Natural killer cell treated with Interleukin-12 subunit alpha and Interleukin-12 subunit beta and Interleukin-15 and Interleukin-18, amount 100 ng/mL, for 72 hours (primary cell): ENCODE data around the gene SORCS2. TPM values are rescaled to one million over a fixed set of nuclear protein-coding genes. Genes with fewer than 3 reads are reported as not detected.
"Not testable (repeated sequence)": the region's sequence is repeated elsewhere in the genome, so short reads cannot be mapped to it uniquely, and the experiment has no call there.

Experiments used
- ATAC-seq, 2 donors: fragments of 150-1000 bp; cut with Tn5 transposase in 1 of 2; sonication (Bioruptor Pico), chemical (Tn5 transposase) in 1 of 2; 2 replicates each; pipeline ENCODE4 v1.10.0; 2021
- DNase-seq: peaks from one replicate; pipeline ENCODE4 v3.0.0; 2022; ENCODE audit warnings: low spot score
- H3K27ac Mint-ChIP-seq, 2 donors: 1 replicate in 1 of 2; 2 replicates in 1 of 2; pipeline ENCODE4 v1.8.0; 2022; ENCODE audit warnings: mixed read lengths in 2 of 2, mild to moderate bottlenecking in 1 of 2, moderate library complexity in 1 of 2
- H3K27me3 Mint-ChIP-seq, 2 donors: 1 replicate in 1 of 2; 2 replicates in 1 of 2; pipeline ENCODE4 v1.8.0; 2022; ENCODE audit warnings: mixed read lengths in 2 of 2
- H3K36me3 Mint-ChIP-seq: one replicate; pipeline ENCODE4 v1.8.0; 2022; ENCODE audit warnings: mixed read lengths
- H3K4me1 Mint-ChIP-seq, 2 donors: 1 replicate in 1 of 2; 2 replicates in 1 of 2; pipeline ENCODE4 v1.8.0; 2022; ENCODE audit warnings: low read depth in 2 of 2, mixed read lengths in 2 of 2, mild to moderate bottlenecking in 1 of 2
- H3K4me3 Mint-ChIP-seq: one replicate; pipeline ENCODE4 v1.8.0; 2022; ENCODE audit warnings: mixed read lengths
- H3K9me3 Mint-ChIP-seq: 2 replicates; pipeline ENCODE4 v1.8.0; 2022; ENCODE audit warnings: mixed read lengths
- total RNA-seq, 2 donors: library from RNA; stranded (reverse); gene quantifications; one replicate each; pipeline ENCODE4 v1.2.3, GENCODE V29; 2022

SORCS2 gene
- total RNA-seq, 2 donors from 2014 or later, result 0.17 to 0.21 TPM

DNA sequence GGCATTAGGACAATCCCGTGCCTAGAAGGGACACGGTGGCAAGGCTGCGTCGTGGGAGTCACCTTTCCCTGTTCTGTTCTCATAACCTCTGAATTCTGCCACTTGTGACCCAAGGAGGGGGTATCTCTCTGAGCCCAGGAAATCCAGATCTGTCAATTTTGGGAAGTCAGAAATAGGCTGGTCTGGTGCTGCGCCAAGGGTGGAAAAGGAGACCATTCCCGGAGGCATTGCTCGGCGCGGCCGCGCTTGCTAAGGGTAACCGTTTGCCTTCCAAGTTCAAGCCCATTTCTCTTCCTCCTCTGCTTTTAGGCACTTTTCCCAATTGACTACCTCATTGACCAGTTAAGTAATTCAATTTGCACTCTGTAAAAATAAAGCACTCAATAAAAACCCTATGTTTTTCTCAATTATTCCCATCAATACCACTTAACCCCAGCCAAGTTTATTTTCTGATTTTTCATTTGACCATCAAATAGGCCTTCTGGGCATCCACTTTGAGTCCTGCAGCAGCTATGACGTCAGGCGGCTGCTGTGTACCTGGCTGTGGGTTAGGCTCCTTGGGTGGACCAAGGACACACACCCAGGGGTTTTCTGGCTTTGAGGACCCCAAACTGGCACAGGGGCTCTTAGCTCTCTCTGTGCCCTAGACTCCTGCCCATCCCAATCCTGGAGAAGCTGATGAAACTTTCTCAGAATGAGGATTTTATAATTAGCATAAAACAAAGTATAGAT is 12.5 kb downstream of the SORCS2 start:
- no peaks in the 10 kb centered on the region for H3K9me3 Mint-ChIP-seq
- H3K4me1 Mint-ChIP-seq, result no peaks in the 10 kb centered on the region
- ATAC-seq (no peak), DNase-seq (no peak)
- no peaks in the 10 kb centered on the region for H3K36me3 Mint-ChIP-seq
- peaks cover 10 to 23% of the 10 kb centered on the region in 2 donors for H3K27me3 Mint-ChIP-seq
- no peak overlapping the region for H3K27ac Mint-ChIP-seq
- H3K4me3 Mint-ChIP-seq, result no peak overlapping the region

DNA sequence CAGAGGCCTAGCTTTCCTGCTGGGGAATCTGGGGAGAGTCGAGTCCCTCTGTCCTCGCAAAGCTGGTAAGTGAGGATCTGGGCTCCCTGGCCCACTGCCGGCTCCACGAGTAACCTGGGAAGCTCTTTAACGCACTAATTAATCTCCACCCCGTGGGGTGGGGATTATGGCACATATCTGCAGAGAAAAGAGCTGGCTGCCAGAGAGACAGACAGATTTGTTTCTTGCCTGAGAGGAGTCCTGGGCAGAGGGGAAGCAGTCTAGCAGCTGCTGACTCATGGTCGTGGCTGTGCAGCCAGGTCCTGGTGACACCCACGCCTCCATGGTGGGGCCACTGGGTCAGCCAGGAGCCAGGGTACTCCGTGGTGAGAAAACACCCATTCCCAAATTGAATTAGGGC is 14.0 kb downstream of the SORCS2 start:
- no peak for ATAC-seq
- DNase-seq, result no peak
- no peak overlapping the region for H3K27ac Mint-ChIP-seq
- H3K36me3 Mint-ChIP-seq, result no peaks in the 10 kb centered on the region
- H3K27me3 Mint-ChIP-seq, result peaks cover 1 to 19% of the 10 kb centered on the region in 2 donors
- no peaks in the 10 kb centered on the region for H3K4me1 Mint-ChIP-seq
- H3K9me3 Mint-ChIP-seq, result no peaks in the 10 kb centered on the region
- H3K4me3 Mint-ChIP-seq, result no peak overlapping the region

DNA sequence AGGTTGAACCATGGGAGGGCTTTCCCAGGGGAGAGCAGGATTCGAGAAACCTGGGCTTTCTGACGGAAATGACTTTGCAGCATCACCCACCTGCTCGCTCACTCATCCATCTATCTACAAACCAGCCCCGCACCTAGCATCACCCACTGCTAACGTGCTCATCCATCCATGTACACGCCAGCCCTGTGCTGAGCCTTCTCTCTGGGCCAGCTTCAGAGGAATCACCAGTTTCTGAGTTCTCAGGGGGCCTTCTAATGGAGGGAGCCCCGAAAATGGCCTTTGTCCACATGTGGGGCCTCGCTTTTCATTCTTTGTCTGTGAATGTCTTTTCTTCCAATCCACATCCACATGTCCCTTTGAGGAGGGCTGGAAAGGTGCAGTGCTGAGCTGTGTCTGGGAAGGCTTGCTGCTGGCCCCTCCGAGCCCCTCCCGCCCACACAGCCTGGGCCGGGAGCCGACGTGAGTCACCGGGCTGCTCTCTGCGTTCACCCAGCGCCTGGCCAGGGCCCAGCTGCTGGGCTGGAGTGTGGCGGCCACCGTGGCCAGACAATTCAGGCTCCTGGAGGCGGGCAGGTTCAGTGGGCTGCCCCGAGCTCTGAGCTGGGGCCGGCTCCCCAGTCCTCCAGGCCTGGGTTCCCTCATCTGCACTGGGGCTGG is 14.7 kb downstream of the SORCS2 start:
- Mint-ChIP-seq H3K9me3 (no peaks in the 10 kb centered on the region), H3K4me1 (no peaks in the 10 kb centered on the region), H3K4me3 (no peak overlapping the region), H3K27me3 (peaks cover 0 to 15% of the 10 kb centered on the region in 2 donors), H3K27ac (no peak overlapping the region), H3K36me3 (no peaks in the 10 kb centered on the region)
- no peak for ATAC-seq
- DNase-seq, result no peak

DNA sequence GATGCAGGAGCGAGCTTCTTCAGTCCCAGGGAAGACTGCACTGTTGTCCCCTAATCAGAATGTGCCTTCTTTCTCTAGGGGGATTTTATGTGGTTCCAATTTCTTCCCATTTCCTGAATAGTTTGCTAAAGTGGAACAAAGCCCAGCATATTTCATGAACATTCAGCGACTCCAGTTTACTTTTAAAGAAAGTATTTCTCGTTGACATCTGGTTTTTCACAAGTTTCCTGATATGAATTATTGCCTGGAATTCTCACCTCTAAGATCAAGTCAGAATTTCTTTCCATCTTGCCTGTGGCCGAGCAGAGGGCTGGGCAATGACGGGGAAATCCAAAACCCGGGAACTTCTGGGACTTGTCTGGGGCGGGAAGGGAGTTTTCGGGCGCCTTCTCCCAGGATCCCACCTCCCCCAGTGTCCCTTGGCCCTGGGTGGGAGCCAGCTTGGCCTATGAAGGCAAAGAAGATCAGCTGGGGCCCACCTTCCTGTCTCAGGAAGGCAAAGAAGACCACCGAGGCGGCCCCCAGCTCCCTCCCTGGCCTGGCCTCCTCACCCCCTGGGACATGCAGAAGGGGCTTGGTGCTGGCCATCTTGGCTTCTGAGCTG is 15.4 kb downstream of the SORCS2 start:
- Mint-ChIP-seq H3K4me3 (no peak overlapping the region), H3K4me1 (no peaks in the 10 kb centered on the region), H3K27me3 (peaks cover 0 to 10% of the 10 kb centered on the region in 2 donors), H3K36me3 (no peaks in the 10 kb centered on the region), H3K9me3 (no peaks in the 10 kb centered on the region), H3K27ac (no peak overlapping the region)
- ATAC-seq (no peak), DNase-seq (no peak)

DNA sequence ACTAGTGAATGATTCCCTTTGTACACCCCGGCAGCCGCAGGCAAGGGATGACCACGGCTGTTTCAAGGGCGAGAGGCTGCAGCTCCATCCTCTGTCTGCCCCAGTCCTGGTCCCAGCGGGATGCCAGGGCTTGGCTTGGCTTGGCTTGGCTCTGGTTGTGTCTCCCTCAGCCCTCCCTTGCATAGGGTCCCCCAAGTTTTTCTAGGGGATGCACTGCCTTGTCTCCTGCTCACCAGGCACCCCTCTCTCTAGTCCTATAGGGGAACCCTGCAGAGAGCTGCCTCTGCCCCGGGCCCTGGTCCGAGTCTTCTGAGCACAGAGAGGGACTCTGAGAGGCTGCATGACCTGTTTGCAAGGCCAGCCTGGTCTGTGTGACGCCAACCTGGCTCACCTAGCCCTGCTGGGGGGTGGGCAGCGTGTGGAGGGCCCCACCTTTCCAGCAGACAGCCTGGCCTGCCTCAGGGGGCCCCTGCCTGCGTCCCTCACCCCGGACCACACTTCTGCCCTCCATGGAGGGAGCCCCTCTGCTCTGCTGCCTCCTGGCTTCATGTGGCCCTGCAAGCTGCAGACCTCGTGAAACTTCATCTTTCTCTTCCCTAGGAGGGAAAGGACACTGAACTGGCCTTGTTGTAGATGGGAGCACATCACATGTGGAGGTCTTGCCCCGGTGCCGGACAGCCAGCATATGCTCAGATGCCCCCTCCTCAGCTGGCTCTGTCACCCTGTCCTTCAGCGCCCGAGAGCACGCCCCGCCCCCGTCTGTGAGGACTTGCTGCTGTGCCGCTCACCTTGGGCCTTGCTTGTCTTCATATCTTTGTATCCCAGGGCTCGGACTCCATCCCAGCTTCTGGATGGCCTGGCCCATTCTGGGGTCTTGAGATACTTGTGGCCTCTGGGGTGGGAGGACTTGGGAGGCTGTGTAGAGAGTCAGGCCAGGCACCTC is 16.4 kb downstream of the SORCS2 start:
- Mint-ChIP-seq H3K27me3 (peaks cover 0 to 10% of the 10 kb centered on the region in 2 donors), H3K36me3 (no peaks in the 10 kb centered on the region)
- peak; percentile 6 to 16 for ATAC-seq

DNA sequence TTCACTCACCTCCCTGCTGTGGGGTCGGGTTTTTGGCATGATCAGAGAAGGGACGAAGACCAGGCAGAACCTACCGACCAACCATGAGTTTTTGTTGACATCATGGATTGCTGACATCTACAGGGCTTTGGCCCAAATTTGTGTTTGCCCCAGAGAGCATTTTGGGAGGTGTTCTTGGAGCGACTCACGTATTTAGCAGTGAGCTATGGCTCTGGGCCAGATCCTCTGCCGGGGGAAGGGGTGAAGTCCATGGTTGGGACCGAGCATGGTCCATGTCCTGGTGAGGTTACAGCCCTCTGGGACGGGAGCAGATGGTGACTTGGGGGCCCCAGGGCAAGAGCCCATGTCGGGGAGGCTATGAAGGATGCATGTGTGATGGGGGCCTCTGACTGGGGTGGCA is 17.4 kb downstream of the SORCS2 start:
- Mint-ChIP-seq H3K36me3 (no peaks in the 10 kb centered on the region), H3K4me3 (no peak overlapping the region), H3K27ac (no peak overlapping the region), H3K4me1 (no peaks in the 10 kb centered on the region), H3K9me3 (no peaks in the 10 kb centered on the region), H3K27me3 (peaks cover 0 to 8% of the 10 kb centered on the region in 2 donors)
- DNase-seq (no peak), ATAC-seq (no peak)

More for the DNA sequence above, 16.4 kb downstream of the SORCS2 start:
- no peak for DNase-seq
- no peaks in the 10 kb centered on the region for H3K4me1 Mint-ChIP-seq
- no peaks in the 10 kb centered on the region for H3K9me3 Mint-ChIP-seq
- no peak overlapping the region for H3K27ac Mint-ChIP-seq
- H3K4me3 Mint-ChIP-seq, result no peak overlapping the region

DNA sequence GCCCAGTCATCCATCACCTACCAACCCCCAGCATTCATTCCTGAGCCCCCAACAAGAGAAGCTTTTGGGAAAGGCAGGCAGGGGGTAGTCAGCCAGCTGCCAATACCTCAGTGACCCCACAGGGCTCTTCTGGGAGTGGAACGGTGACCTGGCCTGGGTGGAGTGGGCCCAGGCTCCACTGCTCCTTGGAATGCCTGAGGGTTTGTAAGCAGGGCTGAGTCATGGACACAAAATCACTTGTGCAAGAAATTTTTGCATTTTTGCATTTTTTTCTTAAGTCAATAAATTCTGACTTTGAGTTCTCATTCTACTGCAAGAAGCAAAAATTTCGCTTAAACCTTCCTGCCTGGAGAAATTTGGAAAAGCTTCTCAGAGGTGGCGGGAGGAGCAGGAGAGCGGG is 18.5 kb downstream of the SORCS2 start:
- H3K27ac Mint-ChIP-seq, result no peak overlapping the region
- DNase-seq (no peak), ATAC-seq (no peak)
- H3K4me1 Mint-ChIP-seq, result no peaks in the 10 kb centered on the region
- H3K36me3 Mint-ChIP-seq, result no peaks in the 10 kb centered on the region
- H3K9me3 Mint-ChIP-seq, result no peaks in the 10 kb centered on the region
- no peak overlapping the region for H3K4me3 Mint-ChIP-seq
- no peaks in the 10 kb centered on the region for H3K27me3 Mint-ChIP-seq

DNA sequence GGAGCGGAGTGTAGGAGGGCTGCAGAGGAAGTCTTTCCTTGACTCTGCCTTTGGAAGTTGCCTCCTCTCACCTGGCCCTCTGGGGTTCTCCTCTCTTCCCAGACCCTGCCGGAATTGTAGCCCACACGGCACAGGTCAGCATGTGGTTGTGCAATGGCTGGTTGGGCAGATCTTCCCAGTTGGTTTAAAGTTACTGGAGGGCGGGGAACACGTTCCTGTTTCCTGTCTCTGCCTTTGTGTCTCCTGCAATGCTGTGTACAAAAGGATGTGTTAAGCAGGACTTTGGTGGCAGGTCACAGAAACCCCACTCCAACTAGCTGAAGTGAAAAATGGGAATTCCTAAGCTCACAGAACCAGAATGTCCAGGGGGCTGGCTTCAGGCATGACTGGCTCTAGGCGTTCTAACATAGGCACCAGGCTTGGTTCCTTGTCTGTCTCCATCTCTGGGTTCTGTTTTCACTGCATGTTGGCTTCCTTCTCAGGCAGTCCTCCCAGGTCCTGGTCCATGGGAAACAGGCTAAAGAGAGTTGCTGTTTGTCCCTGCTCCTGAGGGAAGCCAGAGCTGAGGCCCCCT is 19.9 kb downstream of the SORCS2 start:
- no peaks in the 10 kb centered on the region for H3K36me3 Mint-ChIP-seq
- H3K27ac Mint-ChIP-seq, result no peak overlapping the region
- H3K4me3 Mint-ChIP-seq, result no peak overlapping the region
- H3K9me3 Mint-ChIP-seq, result no peaks in the 10 kb centered on the region
- no peak for ATAC-seq
- no peaks in the 10 kb centered on the region for H3K27me3 Mint-ChIP-seq
- no peak for DNase-seq
- no peaks in the 10 kb centered on the region for H3K4me1 Mint-ChIP-seq

DNA sequence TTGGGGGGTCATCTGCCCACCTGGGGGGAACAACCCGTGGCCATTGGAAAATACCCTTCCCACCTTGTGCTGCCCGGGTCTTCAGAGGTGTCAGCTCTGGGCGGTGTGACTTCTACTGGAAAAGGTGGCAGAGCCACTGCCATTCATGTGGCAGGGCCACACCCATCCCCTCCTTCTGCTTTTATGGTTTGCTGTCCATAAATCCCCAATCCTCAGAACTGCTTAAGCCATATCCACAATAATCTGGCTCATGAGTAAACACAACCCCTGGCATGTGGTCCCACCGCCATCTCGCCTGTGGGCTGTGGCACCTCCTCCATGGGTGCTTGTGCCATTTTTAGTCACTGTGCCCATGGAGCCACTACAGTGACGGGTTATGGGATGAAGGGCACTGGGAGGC is 20.6 kb downstream of the SORCS2 start:
- H3K36me3 Mint-ChIP-seq, result no peaks in the 10 kb centered on the region
- no peaks in the 10 kb centered on the region for H3K9me3 Mint-ChIP-seq
- no peaks in the 10 kb centered on the region for H3K4me1 Mint-ChIP-seq
- no peak for ATAC-seq
- no peak for DNase-seq
- no peak overlapping the region for H3K4me3 Mint-ChIP-seq
- no peak overlapping the region for H3K27ac Mint-ChIP-seq
- H3K27me3 Mint-ChIP-seq, result peaks cover 0 to 2% of the 10 kb centered on the region in 2 donors

DNA sequence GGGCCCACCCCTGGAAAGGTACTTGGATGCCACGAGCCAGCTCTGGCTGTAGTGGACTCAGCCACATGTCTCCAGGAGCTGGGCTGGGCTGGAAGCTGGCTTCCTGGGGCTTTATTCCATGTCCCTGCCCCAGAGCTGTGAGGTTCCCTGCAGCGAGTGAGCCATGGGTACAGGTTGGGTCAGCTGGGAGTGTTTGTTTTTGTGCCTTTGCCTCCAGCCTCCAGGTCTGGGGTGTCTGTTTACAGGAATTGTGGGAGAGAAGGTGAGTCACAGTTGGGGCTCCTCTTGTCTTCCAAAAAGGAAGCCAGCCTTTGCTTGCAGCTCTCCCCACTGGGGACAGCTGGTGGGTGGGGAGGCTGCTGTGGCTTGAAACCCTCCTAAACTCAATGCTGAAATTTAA is 21.5 kb downstream of the SORCS2 start:
- DNase-seq, result no peak
- H3K9me3 Mint-ChIP-seq, result no peaks in the 10 kb centered on the region
- no peak overlapping the region for H3K27ac Mint-ChIP-seq
- no peak for ATAC-seq
- no peaks in the 10 kb centered on the region for H3K4me1 Mint-ChIP-seq
- H3K4me3 Mint-ChIP-seq, result no peak overlapping the region
- no peaks in the 10 kb centered on the region for H3K36me3 Mint-ChIP-seq
- peaks cover 0 to 2% of the 10 kb centered on the region in 2 donors for H3K27me3 Mint-ChIP-seq

DNA sequence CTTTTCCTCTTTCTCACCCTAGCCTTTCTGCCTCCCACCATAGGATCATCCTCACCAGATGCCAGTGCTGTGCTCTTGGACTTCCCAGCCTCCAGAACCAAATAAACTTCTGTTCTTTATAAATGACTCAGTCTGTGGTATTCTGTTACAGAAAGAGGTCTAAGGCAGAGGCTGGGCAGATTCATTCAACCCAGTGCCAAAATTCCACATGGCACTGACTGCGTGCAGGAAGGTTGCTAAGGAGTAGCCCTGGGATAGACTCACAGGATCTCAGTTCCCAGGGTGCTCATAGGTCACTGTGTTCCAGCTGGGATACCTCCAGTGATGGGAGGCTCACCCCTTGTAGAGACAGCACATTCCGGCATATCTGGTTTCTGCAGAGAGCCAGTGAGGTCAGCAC is 22.0 kb downstream of the SORCS2 start:
- no peaks in the 10 kb centered on the region for H3K9me3 Mint-ChIP-seq

DNA sequence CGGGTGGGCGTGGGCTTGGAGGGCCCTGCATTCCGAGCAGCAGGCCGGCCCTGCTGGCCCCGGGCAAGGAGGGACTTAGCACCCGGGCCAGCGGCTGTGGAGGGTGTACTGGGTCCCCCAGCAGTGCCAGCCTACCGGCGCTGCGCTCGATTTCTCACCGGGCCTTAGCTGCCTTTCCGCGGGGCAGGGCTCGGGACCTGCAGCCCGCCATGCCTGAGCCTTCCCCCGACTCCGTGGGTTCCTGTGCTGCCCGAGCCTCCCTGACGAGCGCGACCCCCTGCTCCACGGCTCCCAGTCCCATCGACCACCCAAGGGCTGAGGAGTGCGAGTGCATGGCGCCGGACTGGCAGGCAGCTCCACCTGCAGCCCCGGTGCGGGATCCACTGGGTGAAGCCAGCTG is 22.8 kb downstream of the SORCS2 start:
- H3K4me3 Mint-ChIP-seq, H3K27me3 Mint-ChIP-seq, H3K36me3 Mint-ChIP-seq, DNase-seq, H3K4me1 Mint-ChIP-seq, H3K9me3 Mint-ChIP-seq, ATAC-seq, H3K27ac Mint-ChIP-seq: not testable (repeated sequence)

More for the DNA sequence above, 22.0 kb downstream of the SORCS2 start:
- Mint-ChIP-seq H3K27ac (no peak overlapping the region), H3K4me3 (no peak overlapping the region), H3K27me3 (peaks cover 0 to 2% of the 10 kb centered on the region in 2 donors), H3K36me3 (no peaks in the 10 kb centered on the region), H3K4me1 (peaks cover 0 to 4% of the 10 kb centered on the region in 2 donors)
- no peak for ATAC-seq
- no peak for DNase-seq

DNA sequence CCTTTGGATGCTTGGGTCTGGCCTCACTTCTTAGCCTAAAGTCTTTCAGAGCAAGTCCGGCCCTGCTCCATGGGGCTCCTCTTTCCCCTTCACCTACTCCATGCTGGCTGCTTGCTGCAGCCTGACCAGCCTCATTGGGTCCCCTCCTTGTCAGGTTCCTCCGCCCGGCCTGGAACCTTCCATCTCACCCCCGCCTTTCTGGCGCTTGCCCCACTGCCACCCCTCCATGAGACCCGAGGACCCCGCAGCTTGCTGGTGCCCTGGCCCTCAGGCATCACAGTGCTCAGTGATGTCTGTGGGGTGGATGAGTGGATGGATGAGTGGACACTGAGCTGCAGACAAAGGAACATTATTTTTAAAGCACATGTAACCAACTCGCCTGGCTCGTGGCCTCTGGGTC is 24.7 kb downstream of the SORCS2 start:
- H3K36me3 Mint-ChIP-seq, result no peaks in the 10 kb centered on the region
- ATAC-seq, result no peak
- no peaks in the 10 kb centered on the region for H3K9me3 Mint-ChIP-seq
- H3K4me3 Mint-ChIP-seq, result no peak overlapping the region
- H3K27me3 Mint-ChIP-seq, result peaks cover 7 to 11% of the 10 kb centered on the region in 2 donors
- no peak overlapping the region for H3K27ac Mint-ChIP-seq
- H3K4me1 Mint-ChIP-seq, result peaks cover 0 to 7% of the 10 kb centered on the region in 2 donors
- no peak for DNase-seq
